HG03469 (cell line): ENCODE measurements around the gene OR6K6.

Experiments used
- ATAC-seq: cut with Tn5 transposase; IDR thresholded peaks from one replicate; pipeline ENCODE4 v1.9.1; 2021; ENCODE audit warnings: mild to moderate bottlenecking, moderate library complexity, moderate number of reproducible peaks; ENCODE audit not compliant: unreplicated experiment

Gene OR6K6

GRCh38 chr1:158800526-158800925, 46.0 kb downstream of the OR6K6 start:
- no peak for ATAC-seq

- no peak for ATAC-seq
Measured at GRCh38 chr1:158801396-158801795, 46.9 kb downstream of the OR6K6 start.

GRCh38 chr1:158803678-158804077, 49.2 kb downstream of the OR6K6 start:
- ATAC-seq, result no peak
